ENCODE results near the gene FOXP2.

DNA sequence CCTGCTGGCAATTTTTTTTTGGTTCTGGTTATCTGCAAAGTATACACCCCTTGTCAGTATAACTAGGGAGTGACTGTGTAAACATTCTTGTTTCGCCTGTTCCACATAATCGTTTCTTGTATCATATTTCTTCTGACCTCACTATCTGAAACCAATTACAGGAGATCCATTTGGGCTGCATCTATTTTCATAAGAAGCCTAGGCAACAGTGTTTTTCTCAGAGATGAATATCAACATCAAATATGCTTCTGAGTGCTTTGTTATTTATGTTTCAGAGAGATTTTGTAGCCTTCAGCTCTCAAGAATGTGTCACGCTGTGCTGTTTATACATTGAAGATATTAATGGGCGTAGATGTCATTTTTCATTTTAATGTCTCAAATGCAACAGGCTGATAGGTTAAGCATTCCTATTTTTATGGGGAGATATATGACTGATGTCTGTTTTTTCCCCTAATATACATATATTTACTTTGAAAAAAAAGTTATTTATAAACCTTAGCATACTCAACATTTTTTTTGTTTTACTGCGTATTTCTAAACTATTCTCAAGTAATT, 115.5 kb downstream of the FOXP2 start:
- TF ChIP-seq, protein P1, sequence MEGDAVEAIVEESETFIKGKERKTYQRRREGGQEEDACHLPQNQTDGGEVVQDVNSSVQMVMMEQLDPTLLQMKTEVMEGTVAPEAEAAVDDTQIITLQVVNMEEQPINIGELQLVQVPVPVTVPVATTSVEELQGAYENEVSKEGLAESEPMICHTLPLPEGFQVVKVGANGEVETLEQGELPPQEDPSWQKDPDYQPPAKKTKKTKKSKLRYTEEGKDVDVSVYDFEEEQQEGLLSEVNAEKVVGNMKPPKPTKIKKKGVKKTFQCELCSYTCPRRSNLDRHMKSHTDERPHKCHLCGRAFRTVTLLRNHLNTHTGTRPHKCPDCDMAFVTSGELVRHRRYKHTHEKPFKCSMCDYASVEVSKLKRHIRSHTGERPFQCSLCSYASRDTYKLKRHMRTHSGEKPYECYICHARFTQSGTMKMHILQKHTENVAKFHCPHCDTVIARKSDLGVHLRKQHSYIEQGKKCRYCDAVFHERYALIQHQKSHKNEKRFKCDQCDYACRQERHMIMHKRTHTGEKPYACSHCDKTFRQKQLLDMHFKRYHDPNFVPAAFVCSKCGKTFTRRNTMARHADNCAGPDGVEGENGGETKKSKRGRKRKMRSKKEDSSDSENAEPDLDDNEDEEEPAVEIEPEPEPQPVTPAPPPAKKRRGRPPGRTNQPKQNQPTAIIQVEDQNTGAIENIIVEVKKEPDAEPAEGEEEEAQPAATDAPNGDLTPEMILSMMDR (IDR thresholded peaks at IDR 0.05; ENCODE audit: poor library complexity), result no peak
- TF ChIP-seq EZH2 (IDR thresholded peaks at IDR 0.05; ENCODE audit: borderline replicate concordance) (no peak), EZH2phosphoT487 (IDR thresholded peaks at IDR 0.05; ENCODE audit: low read depth, severe bottlenecking, unreplicated experiment) (no peak)
